ENCODE results near the gene SETD4.

SETD4 gene

GRCh38 chr21:36004441-36004840, 55.9 kb downstream of the SETD4 start:
- no peak for DNase-seq

- no peak for DNase-seq
Measured at GRCh38 chr21:36003776-36004175, 56.5 kb downstream of the SETD4 start.

- DNase-seq, result no peak
Measured at GRCh38 chr21:35996217-35996616, 64.1 kb downstream of the SETD4 start.

- no peak for DNase-seq
Measured at GRCh38 chr21:35995522-35996088, 64.7 kb downstream of the SETD4 start.

- no peak for DNase-seq
Measured at GRCh38 chr21:35994613-35995012, 65.7 kb downstream of the SETD4 start.

- DNase-seq, result no peak
Measured at GRCh38 chr21:35993875-35994490, 66.3 kb downstream of the SETD4 start.

- no peak for DNase-seq
Measured at GRCh38 chr21:35991131-35991530, 69.2 kb downstream of the SETD4 start.

- no peak for DNase-seq
Measured at GRCh38 chr21:35990609-35991008, 69.7 kb downstream of the SETD4 start.

GRCh38 chr21:35989138-35989735, 71.1 kb downstream of the SETD4 start:
- no peak for DNase-seq

GRCh38 chr21:35988416-35989137, 71.7 kb downstream of the SETD4 start:
- no peak for DNase-seq

GRCh38 chr21:35987475-35987874, 72.9 kb downstream of the SETD4 start:
- no peak for DNase-seq

- no peak for DNase-seq
Measured at GRCh38 chr21:35984654-35985361, 75.5 kb downstream of the SETD4 start.

Measured in NCI-H1417 treated with DMSO at 0.1 percent for 48 hours (cell line).